ENCODE measurements around the gene EVI5L. TPM values are rescaled to one million over a fixed set of nuclear protein-coding genes. Genes with fewer than 3 reads are reported as not detected.

Gene EVI5L
- total and polyA plus RNA-seq, 2 of the 4 experiments (the other 2 are of a cell fraction) = 12.7 to 14.6 TPM

DNA sequence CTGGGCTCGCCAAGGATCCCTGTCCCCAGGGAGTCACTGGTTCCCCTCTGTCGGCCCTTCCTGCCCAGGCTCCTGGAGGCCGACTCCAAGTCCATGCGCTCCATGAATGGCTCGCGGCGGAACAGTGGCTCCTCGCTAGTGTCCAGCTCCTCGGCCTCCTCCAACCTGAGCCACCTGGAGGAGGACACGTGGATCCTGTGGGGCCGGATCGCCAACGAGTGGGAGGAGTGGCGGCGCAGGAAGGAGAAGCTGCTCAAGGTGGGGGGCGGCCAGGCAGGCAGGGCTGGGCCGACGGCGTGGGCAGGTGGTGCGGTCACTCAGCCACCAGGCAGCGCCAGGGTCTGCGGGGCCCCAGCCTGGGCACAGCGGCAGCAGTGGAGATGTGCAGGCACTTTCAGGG lies 17.6 kb downstream of the EVI5L start:
- no peak overlapping the region for H2AFZ ChIP-seq (replicated peaks; ENCODE audit: low read length, poor library complexity)
- H3K56ac ChIP-seq (ENCODE audit: extremely low read depth, insufficient read depth, low read length) = no peak overlapping the region
- H2BK5ac ChIP-seq (ENCODE audit: low read depth, low read length, poor library complexity, severe bottlenecking) = no peak overlapping the region
- no peak overlapping the region for H3K23ac ChIP-seq (ENCODE audit: low read depth, low read length)
- peaks cover 21% of the 10 kb centered on the region for H4K20me1 ChIP-seq (ENCODE audit: insufficient read depth, low read length)
- ChIA-PET CTCF (no interaction called here), POLR2A (ENCODE audit: unreplicated experiment) (no interaction called here)
- H3K14ac ChIP-seq (replicated peaks; ENCODE audit: low read depth, low read length) = no peak overlapping the region
- H3K4me1 ChIP-seq (ENCODE audit: control insufficient read depth, insufficient read depth, low read length) = peaks cover 6% of the 10 kb centered on the region
- no peaks in the 10 kb centered on the region for H3K9me3 ChIP-seq (ENCODE audit: control insufficient read depth, insufficient read depth, low read length)
- peaks cover 9 to 14% of the 10 kb centered on the region in 2 experiments for H3K79me1 ChIP-seq (ENCODE audit: low read depth in 1 of 2, low read length in 2 of 2)
- no peak overlapping the region for H3K4me2 ChIP-seq (ENCODE audit: low read depth, low read length)
- H4K5ac ChIP-seq (ENCODE audit: low read depth, low read length) = no peak overlapping the region
- no peak overlapping the region for H3K18ac ChIP-seq (ENCODE audit: low read depth, low read length)
- dilution Hi-C loops (cut with HindIII; ENCODE audit: low sequenced_read_pairs, unreplicated experiment) (no loop called here), intact Hi-C loops (cut with micrococcal nuclease) (no loop called here), in situ Hi-C loops (cut with MboI; ENCODE audit: low sequenced_read_pairs) (no loop called here)
- no peak overlapping the region for H4K8ac ChIP-seq (ENCODE audit: low read depth in 2 of 2, low read length in 2 of 2)
- no peak overlapping the region for H3K4ac ChIP-seq (ENCODE audit: low read depth, low read length)
- no peak overlapping the region for H3K9ac ChIP-seq (ENCODE audit: low read depth, low read length)
- 98% methylated on average over 9 of the region's 23 CpGs; no CpG with 5 or more reads in 1 of the 2 experiments for WGBS, 2 experiments (ENCODE audit: extremely low coverage in 2 of 2, insufficient read length in 1 of 2)
- H2BK120ac ChIP-seq (ENCODE audit: low read depth, low read length) = no peak overlapping the region
- ATAC-seq (ENCODE audit: low read depth) (no peak), DNase-seq (no peak)
- no TSS peak for BruUV-seq (replicated peaks)
- no peak overlapping the region for H3K27ac ChIP-seq (ENCODE audit: insufficient read depth, low read length)
- no peak overlapping the region for H2AK9ac ChIP-seq (replicated peaks; ENCODE audit: low read depth, low read length, poor library complexity)
- no peak overlapping the region for H2AK5ac ChIP-seq (ENCODE audit: low read depth, low read length)
- H3K27me3 ChIP-seq (ENCODE audit: control insufficient read depth, insufficient read depth, low read length) = no peaks in the 10 kb centered on the region
- no peak overlapping the region for H3K4me3 ChIP-seq (ENCODE audit: insufficient read depth, low read depth, low read length)
- no peak for TF ChIP-seq RAD21 (IDR thresholded peaks at IDR 0.05; ENCODE audit: low read length)
- TF ChIP-seq, protein P1, sequence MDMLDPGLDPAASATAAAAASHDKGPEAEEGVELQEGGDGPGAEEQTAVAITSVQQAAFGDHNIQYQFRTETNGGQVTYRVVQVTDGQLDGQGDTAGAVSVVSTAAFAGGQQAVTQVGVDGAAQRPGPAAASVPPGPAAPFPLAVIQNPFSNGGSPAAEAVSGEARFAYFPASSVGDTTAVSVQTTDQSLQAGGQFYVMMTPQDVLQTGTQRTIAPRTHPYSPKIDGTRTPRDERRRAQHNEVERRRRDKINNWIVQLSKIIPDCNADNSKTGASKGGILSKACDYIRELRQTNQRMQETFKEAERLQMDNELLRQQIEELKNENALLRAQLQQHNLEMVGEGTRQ (IDR thresholded peaks at IDR 0.05; ENCODE audit: low read depth, low read length) = no peak
- no peaks in the 10 kb centered on the region for H3K36me3 ChIP-seq (ENCODE audit: control insufficient read depth, insufficient read depth, low read length)
- no peak overlapping the region for H2BK15ac ChIP-seq (ENCODE audit: low read depth, low read length)
- no peak overlapping the region for H2BK20ac ChIP-seq (ENCODE audit: low read depth, low read length)
- H4K91ac ChIP-seq (ENCODE audit: insufficient read depth, low read depth, low read length) = no peak overlapping the region
- H3K9me1 ChIP-seq (ENCODE audit: insufficient read depth, low read length) = peaks cover 10% of the 10 kb centered on the region
